ENCODE measurements around the gene CCNF.

- TF ChIP-seq CTCF (conservative IDR thresholded peaks at IDR 0.05): no peak
- no peak for TF ChIP-seq ZFX (IDR thresholded peaks at IDR 0.05)
Observed at GRCh38 chr16:2470234-2470601, 41.0 kb downstream of the CCNF start.
